SK-N-SH (cell line): ENCODE data around the gene CLPSL1. TPM values are rescaled to one million over a fixed set of nuclear protein-coding genes. Genes with fewer than 3 reads are reported as not detected.

Experiments used
- polyA plus RNA-seq, 3 experiments: library from polyadenylated mRNA; depleted of rRNA; stranded (reverse); fragments of >200 nt; gene quantifications; 2 replicates each; pipeline ENCODE4 v1.2.3, GENCODE V29; 2012

CLPSL1 gene
- polyA plus RNA-seq, 1 of the 3 experiments (the other 2 are of a cell fraction): not detected

Other genes with a start within 250 kb of the CLPSL1 start
- gene FKBP5, start 92.1 kb upstream of the CLPSL1 start, polyA plus RNA-seq (2012; rRNA removed): 4.2 and 5.1 TPM in 2 replicates
- 1.6 and 2.0 TPM in 2 replicates for gene ARMC12, start 44.0 kb upstream of the CLPSL1 start, polyA plus RNA-seq (2012; rRNA removed)
- gene CLPSL2, start 4.4 kb upstream of the CLPSL1 start, polyA plus RNA-seq (2012; rRNA removed): not detected in 2 replicates
- gene CLPS, start 16.3 kb downstream of the CLPSL1 start, polyA plus RNA-seq (2012; rRNA removed): not detected in 2 replicates
- gene LHFPL5, start 24.3 kb downstream of the CLPSL1 start, polyA plus RNA-seq (2012; rRNA removed): not detected in 2 replicates
- gene SRPK1, start 140.1 kb downstream of the CLPSL1 start, polyA plus RNA-seq (2012; rRNA removed): 10.6 and 16.4 TPM in 2 replicates
- not detected in 2 replicates for gene SLC26A8, start 243.6 kb downstream of the CLPSL1 start, polyA plus RNA-seq (2012; rRNA removed)
- 19.8 and 27.4 TPM in 2 replicates for gene MAPK14, start 246.8 kb downstream of the CLPSL1 start, polyA plus RNA-seq (2012; rRNA removed)